ENCODE measurements around the gene PKP1. TPM values are rescaled to one million over a fixed set of nuclear protein-coding genes. Genes with fewer than 3 reads are reported as not detected.

The PKP1 gene
- total and polyA plus RNA-seq, 3 donors from 2014 or later = 0.11 to 0.63 (median 0.50) TPM

DNA sequence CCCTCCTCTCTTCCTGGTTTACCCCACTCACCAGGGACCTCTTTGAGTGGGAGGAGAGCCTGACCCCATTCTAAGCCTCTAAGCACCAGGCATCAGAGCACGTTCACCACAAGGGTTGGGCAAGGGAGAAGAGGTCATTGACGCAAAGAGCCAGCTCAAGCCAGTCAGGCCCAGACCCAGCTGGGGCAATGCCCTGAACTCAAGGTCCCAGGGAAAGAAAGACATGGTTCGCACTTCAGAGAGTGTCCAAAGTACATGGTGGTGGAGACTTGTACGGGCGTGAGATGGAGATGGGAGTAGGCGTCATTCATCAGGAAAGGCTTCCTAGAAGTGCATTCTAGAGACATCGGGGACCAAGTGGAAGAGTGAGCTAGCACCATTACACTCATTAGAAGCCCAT is 7.2 kb downstream of the PKP1 start:
- H3K4me1 ChIP-seq = no peaks in the 10 kb centered on the region
- intact Hi-C loops (cut with DNase I; ENCODE audit: low total_unique reads) = no loop called here
- no peak overlapping the region for H3K27ac ChIP-seq
- no peak overlapping the region for H3K4me3 ChIP-seq
- H3K36me3 ChIP-seq (ENCODE audit: low read depth, missing control alignments) = no peaks in the 10 kb centered on the region
- TF ChIP-seq POLR2A (IDR thresholded peaks at IDR 0.05) = no peak
- TF ChIP-seq, protein P1, sequence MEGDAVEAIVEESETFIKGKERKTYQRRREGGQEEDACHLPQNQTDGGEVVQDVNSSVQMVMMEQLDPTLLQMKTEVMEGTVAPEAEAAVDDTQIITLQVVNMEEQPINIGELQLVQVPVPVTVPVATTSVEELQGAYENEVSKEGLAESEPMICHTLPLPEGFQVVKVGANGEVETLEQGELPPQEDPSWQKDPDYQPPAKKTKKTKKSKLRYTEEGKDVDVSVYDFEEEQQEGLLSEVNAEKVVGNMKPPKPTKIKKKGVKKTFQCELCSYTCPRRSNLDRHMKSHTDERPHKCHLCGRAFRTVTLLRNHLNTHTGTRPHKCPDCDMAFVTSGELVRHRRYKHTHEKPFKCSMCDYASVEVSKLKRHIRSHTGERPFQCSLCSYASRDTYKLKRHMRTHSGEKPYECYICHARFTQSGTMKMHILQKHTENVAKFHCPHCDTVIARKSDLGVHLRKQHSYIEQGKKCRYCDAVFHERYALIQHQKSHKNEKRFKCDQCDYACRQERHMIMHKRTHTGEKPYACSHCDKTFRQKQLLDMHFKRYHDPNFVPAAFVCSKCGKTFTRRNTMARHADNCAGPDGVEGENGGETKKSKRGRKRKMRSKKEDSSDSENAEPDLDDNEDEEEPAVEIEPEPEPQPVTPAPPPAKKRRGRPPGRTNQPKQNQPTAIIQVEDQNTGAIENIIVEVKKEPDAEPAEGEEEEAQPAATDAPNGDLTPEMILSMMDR (IDR thresholded peaks at IDR 0.05) = no peak
- no peak for DNase-seq
- no peaks in the 10 kb centered on the region for H3K27me3 ChIP-seq
- H3K9me3 ChIP-seq = no peaks in the 10 kb centered on the region
- 90 to 92% methylated on average over 7 of the region's 7 CpGs for WGBS, 2 donors

DNA sequence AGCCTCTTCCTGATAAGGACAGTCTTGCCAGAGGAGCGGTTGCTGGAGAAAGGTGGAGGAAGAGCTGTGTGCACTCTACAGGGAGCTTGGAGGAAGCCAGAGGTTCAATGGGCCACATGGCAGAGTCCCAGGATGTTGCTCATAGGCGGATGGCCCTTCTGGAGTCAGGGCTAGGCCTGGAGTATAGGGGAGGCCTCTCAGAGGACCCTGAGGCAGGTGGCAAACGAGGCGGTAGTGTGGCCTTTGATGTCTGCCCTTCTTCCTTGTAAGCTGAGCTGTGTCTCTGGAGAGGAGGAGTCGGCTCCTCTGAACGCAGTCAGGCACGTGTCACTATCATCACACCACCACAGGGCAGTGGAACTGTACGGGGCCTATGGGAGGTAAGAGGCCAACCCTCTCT is 8.6 kb downstream of the PKP1 start:
- no peaks in the 10 kb centered on the region for H3K4me1 ChIP-seq
- 75 to 100% methylated on average over 1 to 8 of the region's 8 CpGs for WGBS, 2 donors
- no peaks in the 10 kb centered on the region for H3K36me3 ChIP-seq (ENCODE audit: low read depth, missing control alignments)
- no peak overlapping the region for H3K27ac ChIP-seq
- no peaks in the 10 kb centered on the region for H3K9me3 ChIP-seq
- H3K27me3 ChIP-seq = no peaks in the 10 kb centered on the region
- TF ChIP-seq POLR2A (IDR thresholded peaks at IDR 0.05) = no peak
- TF ChIP-seq, protein P1 (IDR thresholded peaks at IDR 0.05) = no peak
- H3K4me3 ChIP-seq = no peak overlapping the region
- intact Hi-C loops (cut with DNase I; ENCODE audit: low total_unique reads) = no loop called here
- no peak for DNase-seq

DNA sequence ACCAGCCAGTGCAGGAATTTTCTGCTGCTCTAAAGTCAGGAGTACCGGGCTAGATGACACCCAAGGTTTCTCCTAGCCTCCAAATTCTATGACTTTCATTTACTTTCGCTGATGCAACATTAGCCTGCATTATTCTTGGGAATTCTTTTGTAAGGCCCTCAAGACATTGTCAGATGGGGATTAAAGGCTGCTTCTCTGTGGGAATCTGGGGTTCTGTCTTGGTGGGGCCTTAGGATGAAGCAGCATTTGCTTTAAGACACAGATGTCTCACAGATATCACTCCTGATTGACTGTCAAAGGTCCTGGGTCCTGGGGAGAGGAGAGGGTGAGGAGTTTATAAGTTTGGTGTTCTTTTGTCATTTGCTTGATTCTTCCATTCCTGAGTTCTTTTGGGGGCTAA is 11.6 kb downstream of the PKP1 start:
- no peak for DNase-seq
- intact Hi-C loops (cut with DNase I; ENCODE audit: low total_unique reads) = no loop called here
- H3K27ac ChIP-seq = no peak overlapping the region
- no peaks in the 10 kb centered on the region for H3K36me3 ChIP-seq (ENCODE audit: low read depth, missing control alignments)
- no peak for TF ChIP-seq POLR2A (IDR thresholded peaks at IDR 0.05)
- TF ChIP-seq, protein P1 (IDR thresholded peaks at IDR 0.05) = no peak
- no peaks in the 10 kb centered on the region for H3K27me3 ChIP-seq
- H3K4me1 ChIP-seq = no peaks in the 10 kb centered on the region
- no peaks in the 10 kb centered on the region for H3K9me3 ChIP-seq
- 92 to 96% methylated on average over 2 of the region's 2 CpGs for WGBS, 2 donors
- H3K4me3 ChIP-seq = no peak overlapping the region

DNA sequence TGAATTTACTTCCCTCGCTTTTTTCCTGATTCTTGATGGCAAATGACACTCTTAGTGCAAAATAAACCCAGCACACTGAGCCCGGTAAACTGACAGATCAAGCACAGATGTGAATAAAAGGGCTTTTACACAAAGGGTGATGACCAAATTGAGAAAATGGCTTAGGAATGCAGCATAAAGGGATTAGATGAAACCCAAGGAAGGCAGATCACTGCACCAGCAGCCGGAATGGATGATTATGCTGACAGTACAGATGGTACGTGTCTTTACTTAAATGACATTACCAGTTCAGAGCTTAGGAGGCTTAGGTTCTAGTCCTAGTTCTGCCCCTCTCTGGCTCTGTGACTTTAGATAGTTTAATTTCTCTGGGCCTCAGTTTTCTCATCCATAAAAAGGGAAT is 12.0 kb downstream of the PKP1 start:
- Histone ChIP-seq H3K9me3 (no peaks in the 10 kb centered on the region), H3K27ac (no peak overlapping the region), H3K27me3 (no peaks in the 10 kb centered on the region), H3K4me3 (no peak overlapping the region), H3K4me1 (no peaks in the 10 kb centered on the region), H3K36me3 (ENCODE audit: low read depth, missing control alignments) (no peaks in the 10 kb centered on the region)
- intact Hi-C loops (cut with DNase I; ENCODE audit: low total_unique reads) = no loop called here
- no peak for DNase-seq
- 83 to 93% methylated on average over 4 of the region's 4 CpGs for WGBS, 2 donors
- TF ChIP-seq, protein P1 (IDR thresholded peaks at IDR 0.05) = no peak
- TF ChIP-seq POLR2A (IDR thresholded peaks at IDR 0.05) = no peak

DNA sequence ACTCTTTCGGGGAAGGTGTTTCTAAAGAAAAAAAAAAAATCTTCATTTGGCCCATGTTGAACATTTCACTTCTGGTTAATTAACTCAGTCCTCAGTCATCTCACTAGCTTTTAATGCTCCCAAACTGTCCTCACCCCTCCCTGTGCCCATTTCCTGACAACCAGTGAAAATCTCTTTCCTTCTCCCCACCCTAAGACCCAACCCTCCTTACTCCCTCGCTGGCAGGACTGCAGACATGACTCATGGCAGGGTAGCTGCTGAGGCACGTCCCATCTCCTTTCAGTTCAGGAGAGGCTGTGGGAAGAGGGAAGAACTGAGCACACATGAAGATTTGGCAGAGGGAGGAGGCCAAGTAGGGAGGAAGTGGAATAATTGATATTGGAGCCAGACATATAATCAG is 12.6 kb downstream of the PKP1 start:
- WGBS, 2 donors = 62 to 74% methylated on average over 3 of the region's 3 CpGs
- no peak for TF ChIP-seq POLR2A (IDR thresholded peaks at IDR 0.05)
- TF ChIP-seq, protein P1 (IDR thresholded peaks at IDR 0.05) = no peak
- DNase-seq = no peak

More for the DNA sequence above, 12.6 kb downstream of the PKP1 start:
- Histone ChIP-seq H3K36me3 (ENCODE audit: low read depth, missing control alignments) (no peaks in the 10 kb centered on the region), H3K4me3 (no peak overlapping the region), H3K9me3 (no peaks in the 10 kb centered on the region), H3K27ac (no peak overlapping the region), H3K4me1 (no peaks in the 10 kb centered on the region), H3K27me3 (no peaks in the 10 kb centered on the region)
- intact Hi-C loops (cut with DNase I; ENCODE audit: low total_unique reads) = no loop called here

Measured in testis (tissue), 3 donors.